ENCODE measurements around the gene COL4A1. TPM values are rescaled to one million over a fixed set of nuclear protein-coding genes. Genes with fewer than 3 reads are reported as not detected.

Gene COL4A1
- polyA plus RNA-seq, 12 donors: 354 to 839 (median 642) TPM

Other genes starting within 250 kb of the COL4A1 start
- 100 to 1,000 TPM; 347 to 994 (median 444) TPM for gene COL4A2, start 127 bp upstream of the COL4A1 start, polyA plus RNA-seq (ENCODE audit: insufficient read length in 12 of 12)